Right renal pelvis (tissue), 4 donors: ENCODE data around the gene TBC1D22B. TPM values are rescaled to one million over a fixed set of nuclear protein-coding genes. Genes with fewer than 3 reads are reported as not detected.
"Not testable (repeated sequence)": the region's sequence is repeated elsewhere in the genome, so short reads cannot be mapped to it uniquely, and the experiment has no call there.

Source experiments
- DNase-seq, 4 donors: peaks; one replicate each; pipeline ENCODE4 v3.0.0-alpha.2; 2013; ENCODE audit warnings: low read depth in 4 of 4, low spot score in 3 of 4, missing footprints in 1 of 4
- polyA plus RNA-seq, 4 donors: library from polyadenylated mRNA; unstranded; fragments of 120-200 nt; gene quantifications; one replicate each; pipeline ENCODE4 v1.2.1, GENCODE V29; 2013; ENCODE audit not compliant: insufficient read length in 4 of 4

The TBC1D22B gene
- polyA plus RNA-seq, 4 donors = 13.9 to 15.2 (median 14.3) TPM

DNA sequence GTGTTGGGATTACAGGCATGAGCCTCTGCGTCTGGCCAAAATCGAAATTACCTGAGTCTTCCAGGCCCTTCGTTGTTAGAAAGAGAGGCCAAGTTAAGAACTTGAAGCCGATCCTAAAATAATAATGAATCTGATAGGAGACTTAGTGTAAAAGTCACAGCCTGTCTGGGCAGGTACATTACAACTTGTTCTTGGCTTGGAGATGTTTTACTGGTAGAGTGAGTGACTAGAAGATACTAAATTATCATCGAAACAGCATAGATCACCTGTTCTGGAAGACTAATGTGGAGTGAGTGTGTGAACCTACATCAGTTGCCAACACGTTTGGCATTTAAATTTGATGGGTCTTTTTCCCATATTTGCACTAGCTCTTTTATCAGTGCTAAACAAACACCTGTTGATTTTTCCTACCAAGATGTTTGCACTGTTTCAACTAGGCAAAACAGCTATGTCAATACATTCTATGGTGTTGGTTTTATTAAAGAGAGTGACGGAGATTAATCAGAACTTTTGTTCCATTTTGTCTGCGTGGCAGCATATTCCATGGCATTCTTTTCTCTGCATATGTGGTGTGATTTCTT is 5.0 kb downstream of the TBC1D22B start:
- no peak for DNase-seq

DNA sequence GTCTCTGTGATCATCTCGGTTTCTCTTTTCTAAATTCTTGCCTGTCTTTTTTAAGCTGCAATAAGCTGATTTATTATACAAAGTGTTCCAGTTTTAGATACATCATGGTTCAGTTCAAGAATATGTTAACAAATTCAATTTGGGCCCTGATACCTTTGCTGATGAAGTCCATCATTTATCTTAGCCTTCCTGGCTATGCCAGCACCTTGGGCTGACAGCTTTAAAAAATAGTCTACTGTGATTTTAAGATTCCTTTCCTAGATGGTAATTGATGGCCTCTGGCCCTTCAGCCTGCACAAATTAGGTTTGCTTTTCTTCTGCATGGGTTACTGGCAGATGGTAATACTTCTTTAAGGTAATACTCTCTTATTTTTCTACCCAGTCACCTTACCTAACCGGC is 7.4 kb downstream of the TBC1D22B start:
- no peak for DNase-seq

DNA sequence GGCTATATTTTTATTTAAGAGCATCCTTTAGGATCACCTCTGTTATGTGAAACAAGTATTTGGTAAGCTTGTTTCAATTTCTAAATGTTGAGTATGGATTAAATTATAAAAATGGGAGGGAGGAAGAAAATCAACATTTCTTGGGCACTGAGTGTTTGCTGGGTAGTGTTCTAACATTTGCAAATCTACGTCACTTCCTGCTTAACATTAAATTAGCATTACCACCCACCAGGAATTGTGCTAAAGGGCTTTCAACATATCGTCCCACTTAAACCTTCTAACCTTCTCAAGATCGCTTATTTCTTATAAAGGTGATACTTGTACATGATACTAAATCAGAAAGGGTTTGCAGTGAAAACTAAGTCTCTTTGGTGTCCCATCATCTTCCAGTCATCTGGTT is 8.3 kb downstream of the TBC1D22B start:
- DNase-seq = no peak

DNA sequence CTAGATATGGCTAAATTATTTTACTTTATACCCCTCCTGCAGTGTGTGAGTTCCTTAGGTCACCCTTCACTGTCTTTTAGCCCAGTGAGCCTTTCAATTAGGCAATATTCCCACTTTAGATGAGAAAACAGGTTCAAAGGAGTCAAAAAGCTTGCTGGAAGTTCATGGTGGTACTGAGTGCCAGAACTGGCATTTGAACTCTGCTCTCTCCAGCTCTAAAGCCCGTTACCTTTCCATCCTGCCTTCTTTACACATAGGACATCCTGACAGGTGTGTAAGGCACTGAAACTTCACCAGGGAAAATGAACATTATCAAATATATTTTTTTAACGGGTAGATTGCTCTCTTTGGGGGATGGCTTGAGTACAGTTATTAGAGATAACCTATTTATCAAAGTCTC is 11.5 kb downstream of the TBC1D22B start:
- DNase-seq = no peak

DNA sequence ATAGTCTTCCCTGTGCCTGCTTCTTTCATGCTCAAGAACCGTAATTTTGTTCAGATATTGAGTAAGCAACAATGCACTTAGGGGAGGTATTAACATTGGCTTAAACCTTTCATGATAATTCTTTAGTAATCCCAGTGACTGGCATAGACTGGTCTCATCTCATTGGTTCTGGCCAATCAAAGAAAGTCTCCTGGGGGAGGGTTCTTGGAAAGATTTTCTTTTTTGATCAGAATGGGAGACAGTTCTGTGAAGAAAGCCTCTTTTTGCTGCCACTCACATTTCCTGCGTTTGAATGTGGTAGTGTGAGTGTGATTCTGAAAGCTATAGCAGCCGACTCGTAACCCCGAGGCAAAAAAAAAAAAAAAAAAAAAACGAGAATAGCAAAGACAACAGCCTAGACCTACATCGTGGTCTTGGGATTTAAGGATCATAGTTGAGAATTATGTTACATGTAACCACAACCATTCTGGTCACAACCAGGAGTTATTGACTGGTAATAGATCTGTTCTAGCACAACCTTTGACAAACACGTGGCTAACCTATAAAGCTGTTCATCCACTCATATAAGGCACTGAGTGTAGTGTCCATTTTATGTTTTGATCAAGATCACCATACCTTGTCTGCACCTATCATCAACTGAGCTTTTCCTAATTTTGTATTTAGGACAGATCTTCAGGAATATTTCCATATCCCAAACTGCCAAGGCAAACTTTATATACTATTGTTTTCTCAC is 15.4 kb downstream of the TBC1D22B start:
- DNase-seq = no peak

DNA sequence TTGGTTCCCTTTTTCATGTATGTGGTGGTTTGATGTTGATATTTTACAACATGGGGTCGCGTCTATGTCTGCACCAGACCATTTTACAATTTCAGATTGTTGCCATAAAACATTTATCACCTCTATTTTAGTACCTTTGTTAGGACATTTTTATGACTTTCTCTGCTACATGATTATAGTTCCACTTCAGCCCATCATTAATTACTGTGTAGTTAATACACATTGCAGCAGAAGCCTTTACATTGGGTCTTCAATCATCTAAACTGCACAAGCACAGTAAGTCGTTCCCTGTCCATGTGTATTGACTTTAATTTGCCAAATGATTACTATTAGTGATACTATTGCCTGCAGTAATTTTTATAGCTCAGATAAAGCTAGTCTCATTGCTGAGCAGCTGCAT is 16.1 kb downstream of the TBC1D22B start:
- peak in 3 of 4 donors; percentile 44 to 62 (median 62) for DNase-seq

DNA sequence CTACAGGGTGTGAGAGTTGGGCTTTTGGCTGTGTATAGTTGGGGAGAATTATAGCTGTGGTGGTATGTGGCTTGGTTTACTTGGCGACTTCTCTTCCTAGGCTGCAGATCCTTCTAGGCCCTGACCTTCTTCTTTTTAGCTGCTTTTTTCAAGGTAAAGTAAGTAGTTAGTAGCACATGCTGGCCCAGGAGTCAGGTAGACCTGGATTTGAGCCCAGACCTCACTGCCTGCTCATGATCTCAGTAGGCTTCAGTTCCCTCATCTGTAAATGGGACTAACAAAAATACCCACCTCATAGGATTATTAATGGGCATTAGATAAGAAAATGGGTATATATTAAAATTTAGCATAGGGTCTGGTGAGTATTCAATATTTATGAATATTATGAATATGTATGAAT is 17.8 kb downstream of the TBC1D22B start:
- DNase-seq = no peak

DNA sequence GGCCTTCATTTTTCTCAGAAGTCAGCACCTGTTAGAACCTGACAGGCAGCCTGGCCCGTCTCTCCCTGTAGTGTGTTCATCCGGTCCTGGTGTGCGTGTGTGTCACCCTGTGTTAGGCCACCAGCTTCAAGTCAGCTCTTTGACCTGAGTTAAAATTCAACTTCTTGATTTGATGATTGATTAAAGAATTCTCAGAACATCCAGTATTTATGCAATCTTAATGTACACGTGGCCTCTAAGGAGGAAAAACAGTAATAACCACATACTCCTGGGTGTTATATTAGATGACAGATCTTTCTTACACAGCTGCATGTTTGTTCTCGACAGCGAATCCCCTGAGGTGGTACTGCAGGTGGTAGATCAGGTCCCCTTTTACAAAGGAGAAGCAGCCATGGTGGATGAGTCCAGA is 19.4 kb downstream of the TBC1D22B start:
- no peak for DNase-seq

DNA sequence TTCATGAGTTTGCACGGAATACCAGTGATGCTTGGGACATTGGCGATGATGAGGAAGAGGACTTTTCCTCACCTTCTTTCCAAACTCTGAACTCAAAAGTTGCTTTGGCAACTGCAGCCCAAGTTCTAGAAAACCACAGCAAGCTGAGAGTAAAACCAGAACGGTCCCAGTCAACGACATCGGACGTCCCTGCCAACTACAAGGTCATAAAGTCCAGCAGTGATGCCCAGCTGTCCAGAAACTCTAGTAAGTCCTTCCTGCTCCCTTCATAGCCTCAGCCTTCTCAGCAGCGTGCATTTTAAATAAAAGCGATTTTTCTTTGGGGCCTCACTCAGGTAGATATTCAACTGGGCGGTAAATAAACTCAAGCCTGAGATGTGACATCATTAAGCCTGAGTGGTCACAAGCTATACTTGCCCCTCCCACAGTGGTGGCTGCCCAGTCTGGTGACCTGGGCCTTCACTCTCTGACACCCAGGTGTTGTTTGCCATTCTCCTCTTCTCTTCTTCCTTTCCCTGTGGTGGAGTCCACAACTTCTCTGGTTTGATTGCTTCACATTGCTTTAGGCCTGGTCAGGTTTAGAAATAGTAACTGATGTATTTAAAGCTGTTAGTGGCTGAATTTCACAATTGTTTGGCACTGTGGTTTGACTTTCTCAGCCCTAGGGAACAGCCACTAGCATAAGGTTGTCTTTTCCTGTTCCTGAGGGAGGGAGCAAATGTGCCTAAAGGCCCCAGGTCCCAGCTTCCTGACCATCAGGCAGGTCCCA is 22.0 kb downstream of the TBC1D22B start:
- DNase-seq = no peak

DNA sequence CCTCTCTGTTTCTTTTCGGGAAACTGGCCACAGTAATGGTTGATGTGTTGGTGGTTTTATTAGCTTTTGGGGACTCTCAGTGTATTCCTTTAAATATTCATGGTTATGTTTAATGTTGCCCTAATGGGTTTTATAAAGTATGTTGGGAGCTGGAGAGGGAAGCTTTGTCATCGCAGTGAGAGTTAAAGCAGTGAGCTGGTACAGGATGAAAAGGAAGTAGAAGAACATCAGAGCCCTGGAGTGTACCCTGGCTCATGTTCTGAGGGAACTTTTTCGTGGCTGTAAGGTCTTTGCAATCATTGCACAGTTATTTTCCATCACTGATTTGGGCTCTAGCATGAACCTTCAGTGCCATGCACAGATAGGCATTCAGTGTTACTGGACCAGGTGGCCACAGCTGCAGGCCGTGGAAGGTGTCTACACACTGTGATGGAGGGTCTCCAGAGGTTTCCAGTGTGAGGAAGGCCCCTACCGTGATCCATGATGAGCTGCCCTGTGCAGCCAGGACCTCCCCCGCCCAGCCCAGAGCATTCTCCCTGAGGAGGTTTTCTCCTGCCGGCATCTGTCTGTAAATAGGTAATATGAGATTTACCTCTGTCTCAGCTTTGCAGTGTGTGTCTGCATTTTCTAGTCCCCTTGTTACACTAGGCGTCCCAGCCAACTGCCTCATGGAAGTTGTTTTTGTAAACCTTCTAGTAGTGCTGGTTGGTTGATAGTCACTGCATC is 22.8 kb downstream of the TBC1D22B start:
- no peak for DNase-seq

DNA sequence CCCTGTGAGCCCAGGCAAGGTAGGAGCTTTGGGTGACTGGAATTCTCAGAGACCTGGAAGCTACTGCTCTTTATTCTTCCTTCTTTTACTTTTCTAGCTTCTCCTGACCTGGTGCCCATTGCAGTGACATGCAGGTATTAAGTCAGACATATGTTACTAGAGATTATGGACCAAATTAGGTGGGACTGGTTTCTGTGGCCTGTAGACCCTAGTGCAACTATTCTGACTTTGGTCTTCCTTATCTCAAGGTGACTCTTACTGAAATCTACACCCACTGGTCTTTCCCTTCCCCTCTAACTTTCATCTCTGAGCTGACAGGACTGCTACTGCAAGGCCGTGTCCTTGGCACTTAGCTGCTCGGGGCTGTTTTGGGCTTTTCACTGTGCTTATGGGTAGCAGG is 24.8 kb downstream of the TBC1D22B start:
- no peak for DNase-seq

DNA sequence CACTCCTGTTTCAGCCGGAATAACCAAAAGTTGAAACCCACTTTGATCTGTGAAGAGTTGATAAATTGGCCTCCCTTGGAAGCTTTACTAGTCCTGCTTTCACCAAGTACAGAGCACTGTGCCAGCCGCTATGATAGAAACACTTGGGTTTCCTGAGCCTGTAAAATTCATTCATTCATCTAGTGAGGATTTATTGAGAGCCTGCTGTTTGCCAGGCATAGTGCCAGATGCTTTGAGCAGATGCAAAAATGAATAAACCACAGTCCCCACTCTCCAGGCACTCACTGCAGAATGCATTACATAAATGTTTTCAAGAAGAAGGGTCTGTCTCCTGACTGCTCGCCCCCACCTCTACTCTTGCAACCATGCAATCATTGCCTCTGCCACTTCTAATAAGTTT is 25.7 kb downstream of the TBC1D22B start:
- DNase-seq = no peak

DNA sequence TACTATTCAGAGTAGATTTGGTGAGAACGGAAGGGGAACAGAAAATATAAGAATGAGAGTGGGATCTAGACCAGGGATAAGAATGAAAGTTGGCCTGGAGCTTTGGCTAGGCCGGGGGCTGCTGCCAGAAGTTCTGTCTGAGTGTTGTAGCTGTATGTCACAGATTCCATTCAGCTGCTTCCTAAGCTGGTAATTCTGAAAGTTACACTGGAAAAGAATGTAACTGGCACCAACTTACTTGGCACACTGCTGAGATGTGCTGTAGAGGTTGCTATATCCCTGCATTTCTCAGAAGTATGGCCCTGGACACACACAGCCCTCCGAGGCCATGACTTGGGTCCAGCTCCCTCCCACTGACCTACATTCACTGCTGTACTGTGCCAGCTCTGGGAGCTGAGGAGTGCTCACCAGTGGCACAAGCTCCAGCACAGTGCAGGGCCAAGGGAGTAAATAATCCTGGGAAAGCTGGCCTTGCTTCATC is 26.1 kb downstream of the TBC1D22B start:
- no peak for DNase-seq

DNA sequence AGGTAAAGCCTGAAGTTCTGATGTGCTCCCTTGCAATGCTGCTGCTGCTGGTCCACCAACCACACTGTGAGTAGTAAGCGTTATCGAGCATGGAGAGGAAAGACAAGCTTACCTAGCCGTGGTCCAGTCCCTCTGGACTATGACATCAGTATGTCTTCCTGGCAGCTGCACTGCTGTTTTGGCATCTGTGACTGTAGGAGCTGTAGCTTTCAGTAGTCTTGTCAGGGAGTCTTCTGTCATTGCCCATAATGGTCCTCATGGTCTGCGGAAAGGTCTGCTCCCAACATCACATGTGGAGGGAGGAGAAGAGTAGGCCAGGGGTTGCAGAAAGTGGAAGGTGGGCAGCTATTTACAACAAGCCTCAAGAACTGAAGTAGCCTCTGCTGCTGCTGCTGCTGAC is 27.2 kb downstream of the TBC1D22B start:
- DNase-seq = no peak

DNA sequence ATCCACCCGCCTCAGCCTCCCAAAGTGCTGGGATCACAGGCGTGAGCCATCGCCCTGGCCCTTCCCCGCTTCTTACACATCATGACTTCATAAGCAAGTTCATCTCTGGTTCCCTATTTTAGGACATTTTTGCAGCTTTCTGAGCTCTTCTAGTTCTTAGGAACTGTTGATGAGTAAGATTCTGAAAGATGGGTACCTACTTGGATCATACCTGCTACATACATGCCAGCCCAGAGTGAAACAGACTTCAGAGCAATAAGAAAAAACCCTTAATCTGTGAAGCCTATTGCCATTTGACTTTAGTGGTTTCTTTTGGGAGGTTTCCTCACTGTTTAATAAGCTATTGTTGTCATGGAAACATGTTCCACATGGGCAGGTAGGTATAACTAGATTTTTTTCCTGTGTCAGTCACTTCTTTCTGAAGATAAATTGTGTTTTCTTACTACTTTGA is 28.3 kb downstream of the TBC1D22B start:
- no peak for DNase-seq

DNA sequence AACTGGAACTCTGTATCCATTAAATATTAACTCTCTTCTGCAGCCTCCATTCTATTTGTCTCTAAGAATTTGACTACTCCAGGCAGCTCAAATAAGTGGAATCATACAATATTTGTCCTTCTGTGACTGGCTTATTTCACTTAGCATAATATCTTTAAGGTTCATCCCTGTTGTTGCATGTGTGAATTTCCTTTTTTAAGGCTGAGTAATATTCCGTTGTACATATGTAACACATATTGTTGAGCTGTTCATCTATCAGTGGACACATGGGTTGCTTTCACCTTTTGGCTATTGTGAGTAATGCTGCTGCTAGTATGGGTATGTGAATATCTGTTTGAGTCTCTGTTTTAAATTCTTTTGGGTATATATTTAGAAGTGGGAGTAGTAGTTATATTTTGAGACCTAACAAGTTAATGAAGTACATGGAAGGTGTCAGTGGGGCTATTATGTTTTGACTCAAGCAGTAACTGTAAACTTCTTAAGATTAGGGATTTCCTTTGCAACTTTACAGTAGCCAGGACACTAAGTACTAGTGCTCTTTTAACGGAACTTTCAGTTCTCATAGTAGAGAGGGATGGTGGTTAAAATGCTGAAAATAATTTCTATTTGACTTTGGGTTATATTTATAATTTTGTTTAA is 30.1 kb downstream of the TBC1D22B start:
- DNase-seq = no peak

DNA sequence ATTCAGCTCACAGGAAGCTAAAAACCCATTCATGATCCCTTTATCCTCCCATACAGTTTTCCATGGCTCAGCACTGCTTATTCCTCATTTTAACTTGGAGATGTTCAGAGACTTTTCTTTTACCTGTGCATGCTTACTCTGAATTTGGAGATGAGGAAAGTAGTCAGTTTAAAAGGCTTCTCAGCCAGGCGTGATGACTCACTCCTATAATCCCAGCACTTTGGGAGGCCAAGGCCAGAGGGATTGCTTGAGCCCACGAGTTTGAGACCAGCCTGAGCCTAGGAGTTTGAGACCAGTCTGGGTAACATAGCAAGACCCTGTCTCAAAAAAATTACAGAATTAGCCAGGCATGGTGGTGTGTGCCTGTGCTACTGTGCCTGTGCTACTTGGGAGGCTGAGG is 30.7 kb downstream of the TBC1D22B start:
- DNase-seq = no peak

DNA sequence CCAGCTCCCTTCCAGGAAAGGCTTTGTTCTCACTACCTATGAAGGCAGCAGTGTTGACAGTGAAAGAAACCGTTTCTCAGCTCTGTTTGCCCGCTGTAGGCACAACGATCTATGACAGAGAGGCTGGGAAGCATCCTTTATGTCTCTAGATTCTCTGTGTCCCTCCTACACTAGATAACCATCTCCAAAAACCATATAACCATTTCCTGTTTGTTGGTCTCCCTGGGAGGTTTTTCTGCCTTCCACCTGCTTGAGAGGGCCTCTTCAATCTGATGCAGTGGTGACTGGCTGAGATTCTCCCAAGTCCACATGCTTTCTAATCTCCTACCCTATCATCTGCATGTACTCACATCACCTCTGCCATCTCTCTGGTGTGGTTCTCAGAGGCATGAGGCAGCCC is 32.4 kb downstream of the TBC1D22B start:
- DNase-seq = no peak

DNA sequence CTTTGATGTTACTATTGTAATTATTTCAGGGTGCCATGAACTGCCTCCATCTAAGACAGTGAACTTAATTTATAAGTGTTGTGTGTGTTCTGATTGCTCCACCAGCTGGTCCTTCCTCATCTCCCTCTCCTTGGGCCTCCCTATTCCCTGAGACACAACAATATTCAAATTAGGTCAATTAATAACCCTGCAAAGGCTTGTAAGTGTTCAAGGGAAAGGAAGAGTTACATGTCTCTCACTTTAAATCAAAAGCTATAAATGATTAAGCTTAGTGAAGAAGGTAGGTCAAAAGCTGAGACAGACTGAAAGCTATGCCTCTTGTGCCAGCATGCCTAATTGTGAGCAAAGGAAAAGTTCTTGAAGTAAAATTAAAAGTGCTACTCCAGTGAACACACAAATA is 35.9 kb downstream of the TBC1D22B start:
- no peak for DNase-seq

DNA sequence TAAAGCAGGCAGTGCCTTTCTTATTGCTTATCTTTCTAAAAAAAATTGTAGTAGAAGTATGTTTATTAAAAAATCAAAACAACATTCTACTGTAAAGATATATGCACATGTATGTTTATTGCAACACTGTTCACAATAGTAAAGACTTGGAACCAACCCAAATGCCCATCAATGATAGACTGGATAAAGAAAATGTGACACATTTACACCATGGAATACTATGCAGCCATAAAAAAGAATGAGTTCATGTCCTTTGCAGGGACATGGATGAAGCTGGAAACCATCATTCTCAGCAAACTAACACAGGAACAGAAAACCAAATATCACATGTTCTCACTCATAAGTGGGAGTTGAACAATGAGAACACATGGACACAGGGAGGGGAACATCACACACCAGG is 40.1 kb downstream of the TBC1D22B start:
- not testable (repeated sequence) for DNase-seq
